Ishikawa (cell line): Measurements from ENCODE around the gene TMC3.

Source experiments
- FOXM1 ChIP-seq: IDR thresholded peaks from 2 replicates; pipeline ENCODE4 v1.6.1; 2012; ENCODE audit warnings: low read depth, borderline replicate concordance
- NFIC ChIP-seq: IDR thresholded peaks from 2 replicates; pipeline ENCODE4 v1.6.1; 2012
- TAF1 ChIP-seq: IDR thresholded peaks from 2 replicates; pipeline ENCODE4 v1.6.1; 2012; ENCODE audit warnings: low read depth, mild to moderate bottlenecking
- TCF12 ChIP-seq: IDR thresholded peaks from 2 replicates; pipeline ENCODE4 v1.6.1; 2012; ENCODE audit warnings: low read depth
- TEAD4 ChIP-seq: IDR thresholded peaks from 2 replicates; pipeline ENCODE4 v1.6.1; 2012
- TF ChIP-seq, protein P1 (sequence below): IDR thresholded peaks from 2 replicates; pipeline ENCODE4 v1.6.1; 2012

DNA sequence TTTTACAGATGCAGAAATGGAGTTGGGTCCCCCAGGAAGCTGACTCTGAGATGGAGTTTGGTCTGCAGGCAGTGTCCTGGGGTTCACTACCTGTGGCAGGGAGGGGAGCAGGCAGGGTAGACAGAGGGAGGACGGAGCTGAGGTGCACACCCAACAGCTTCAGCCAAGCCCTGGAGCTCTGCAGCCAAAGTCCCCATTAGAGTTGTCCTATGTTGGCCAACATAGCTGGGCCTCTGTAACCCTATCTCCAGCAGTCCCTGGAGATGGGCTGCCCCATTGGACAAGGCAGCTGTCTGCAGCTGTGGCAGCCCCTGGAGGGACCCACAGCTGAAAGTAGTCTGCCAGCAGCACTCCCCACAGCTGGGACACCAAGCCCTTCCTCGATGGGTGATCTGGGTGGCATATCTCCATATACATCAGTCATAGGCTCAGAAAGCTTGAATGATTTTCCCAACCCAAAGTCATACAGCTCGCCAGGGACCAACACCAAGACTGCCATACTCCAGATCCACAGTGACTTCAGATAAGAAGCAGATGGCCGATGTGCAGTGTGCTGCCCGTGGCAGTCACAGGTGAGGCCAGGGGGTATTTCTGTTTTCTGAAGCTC, 82.0 kb downstream of the TMC3 start:
- no peak for TF ChIP-seq TEAD4
- no peak for TF ChIP-seq FOXM1
- no peak for TF ChIP-seq NFIC
- TF ChIP-seq TCF12 = no peak
- TF ChIP-seq TAF1 = no peak
- TF ChIP-seq, protein P1, sequence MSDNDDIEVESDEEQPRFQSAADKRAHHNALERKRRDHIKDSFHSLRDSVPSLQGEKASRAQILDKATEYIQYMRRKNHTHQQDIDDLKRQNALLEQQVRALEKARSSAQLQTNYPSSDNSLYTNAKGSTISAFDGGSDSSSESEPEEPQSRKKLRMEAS = no peak
